Activated naive CD4-positive, alpha-beta T cell treated with anti-CD3 and anti-CD28 coated beads, Interleukin-2, amount 10 ng/mL, durations not matched to agents 7 days and 5 days (primary cell): ENCODE data around the gene UQCC3.

Source experiments
- CTCF ChIA-PET: fragments of 350-600 bp; sonication (Branson Sonifier 250); formaldehyde crosslinking; loops from one replicate; lab custom pipeline; 2021; ENCODE audit warnings: antibody characterized with exemption; lab: Charles Lee
- DNase-seq: peaks from one replicate; pipeline ENCODE4 v3.0.0-alpha.2; 2020
- H3K27ac Mint-ChIP-seq: one replicate; pipeline ENCODE4 v1.8.0; 2021; ENCODE audit warnings: mild to moderate bottlenecking, moderate library complexity, mixed read lengths
- H3K27me3 Mint-ChIP-seq: one replicate; pipeline ENCODE4 v1.8.0; 2021; ENCODE audit warnings: mild to moderate bottlenecking, mixed read lengths
- H3K36me3 Mint-ChIP-seq: one replicate; pipeline ENCODE4 v1.8.0; 2021; ENCODE audit warnings: mixed read lengths
- H3K4me1 Mint-ChIP-seq: one replicate; pipeline ENCODE4 v1.8.0; 2021; ENCODE audit warnings: mixed read lengths
- H3K4me3 Mint-ChIP-seq: one replicate; pipeline ENCODE4 v1.8.0; 2021; ENCODE audit warnings: mild to moderate bottlenecking, moderate library complexity, mixed read lengths
- H3K9me3 Mint-ChIP-seq: one replicate; pipeline ENCODE4 v1.8.0; 2021; ENCODE audit warnings: mixed read lengths

The UQCC3 gene

DNA sequence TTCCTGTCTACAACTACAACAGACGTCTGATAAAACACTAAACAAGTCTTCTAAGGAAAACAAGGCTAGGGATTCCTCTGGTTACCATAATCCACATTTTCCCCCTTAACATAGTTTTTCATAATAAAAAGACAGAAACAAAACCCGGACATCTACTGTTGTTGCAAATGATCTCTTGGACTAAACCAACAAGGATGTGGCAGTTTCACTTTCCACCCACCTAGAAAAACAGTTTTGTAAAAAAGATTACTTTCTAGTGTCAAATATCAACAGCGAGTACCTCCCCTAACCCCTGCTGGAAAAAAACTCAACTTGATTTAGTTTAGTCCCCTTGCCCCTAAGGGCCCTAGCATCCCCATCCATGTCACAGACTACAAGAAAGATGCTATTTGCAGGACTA lies 41.4 kb downstream of the UQCC3 start:
- Mint-ChIP-seq H3K4me1 (peaks cover 85% of the 10 kb centered on the region), H3K27ac (peak overlapping the region; percentile 98), H3K4me3 (peak overlapping the region; percentile 56), H3K36me3 (peaks cover 73% of the 10 kb centered on the region), H3K27me3 (no peaks in the 10 kb centered on the region), H3K9me3 (no peaks in the 10 kb centered on the region)
- DNase-seq = no peak
- CTCF ChIA-PET = interaction anchor here (0.7 kb wide), 2 partner anchors 18 to 33 kb away, joined by 3 read pairs; no protein-coding TSS in a partner anchor

DNA sequence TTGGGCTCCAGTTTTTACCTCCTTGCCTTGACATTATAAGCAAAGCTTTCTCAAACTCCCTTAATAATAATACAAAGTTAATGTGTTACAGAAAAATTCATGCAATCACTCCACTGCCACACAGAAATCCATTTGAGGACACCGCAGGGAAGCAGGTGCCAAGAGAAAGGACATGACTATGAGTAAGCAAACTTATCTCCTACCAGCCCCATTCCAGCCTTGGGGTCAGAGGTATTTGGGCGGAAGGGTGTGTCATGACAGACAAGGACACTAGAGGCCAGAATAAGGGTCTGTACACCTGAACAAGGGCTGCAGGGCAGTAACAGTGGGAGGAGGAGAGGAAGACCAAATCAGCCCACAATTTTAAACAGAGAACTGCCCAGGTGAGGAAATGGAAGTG lies 41.9 kb downstream of the UQCC3 start:
- H3K4me1 Mint-ChIP-seq = peaks cover 84% of the 10 kb centered on the region
- H3K27me3 Mint-ChIP-seq = no peaks in the 10 kb centered on the region
- peak overlapping the region; percentile 35 for H3K4me3 Mint-ChIP-seq
- no peaks in the 10 kb centered on the region for H3K9me3 Mint-ChIP-seq
- H3K36me3 Mint-ChIP-seq = peaks cover 77% of the 10 kb centered on the region
- CTCF ChIA-PET = interaction anchor here (0.7 to 1.1 kb wide), 2 partner anchors 13 to 19 kb away, joined by 3 read pairs; no protein-coding TSS in a partner anchor
- DNase-seq = no peak
- peak overlapping the region; percentile 98 for H3K27ac Mint-ChIP-seq

DNA sequence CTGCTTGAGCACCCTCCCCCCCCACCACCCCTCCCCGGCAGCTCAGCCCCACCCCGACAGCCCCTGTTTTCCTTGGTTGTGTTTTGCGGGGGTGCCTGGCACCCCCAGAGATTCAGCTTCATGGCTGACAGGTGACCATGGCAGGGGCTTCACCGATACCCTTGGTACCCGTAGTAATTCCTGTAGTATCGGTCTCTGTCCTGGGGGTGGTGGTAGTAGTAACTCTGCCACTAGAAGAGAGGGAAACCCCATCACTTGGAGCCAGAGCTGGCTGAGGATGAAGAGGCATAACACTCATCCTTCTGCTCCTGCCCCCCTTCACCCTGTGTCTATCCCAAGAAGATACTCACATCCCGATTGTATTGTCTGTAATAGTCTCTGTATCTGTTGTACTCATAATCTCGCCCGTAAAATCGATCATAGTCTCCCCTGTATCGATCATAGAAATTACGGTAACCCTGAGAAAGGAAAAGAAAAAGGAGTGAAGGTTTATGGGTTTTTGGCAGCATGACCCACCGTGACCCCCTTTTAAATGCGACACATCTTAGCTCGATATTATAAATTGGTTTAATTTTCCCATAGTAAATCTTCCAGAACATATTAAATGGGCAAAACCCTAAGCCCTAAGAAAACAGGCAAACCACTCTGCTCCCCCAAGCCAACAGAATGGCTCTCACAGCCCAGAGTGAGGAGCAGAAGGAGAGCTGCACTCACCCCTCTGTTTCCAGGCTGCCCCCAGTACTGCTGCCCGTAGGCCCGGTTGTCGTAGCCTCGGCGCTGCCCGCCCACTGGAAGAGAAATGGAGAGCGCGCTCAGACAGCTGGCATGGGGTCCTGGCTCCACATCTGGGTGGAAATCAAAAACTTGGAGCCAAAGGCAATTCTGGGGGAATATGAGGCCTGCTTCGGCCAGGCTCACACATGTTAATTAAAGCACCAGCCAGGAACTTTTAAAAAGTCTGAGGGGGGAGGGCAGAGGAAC lies 44.0 kb downstream of the UQCC3 start:
- Mint-ChIP-seq H3K4me1 (peaks cover 75% of the 10 kb centered on the region), H3K9me3 (no peaks in the 10 kb centered on the region), H3K4me3 (no peak overlapping the region), H3K27ac (peak overlapping the region; percentile 82), H3K27me3 (no peaks in the 10 kb centered on the region), H3K36me3 (peaks cover 81% of the 10 kb centered on the region)
- no peak for DNase-seq
- CTCF ChIA-PET = interaction anchor here (1.2 to 1.3 kb wide), 2 partner anchors 11 to 71 kb away, joined by 3 to 4 read pairs; no protein-coding TSS in a partner anchor

DNA sequence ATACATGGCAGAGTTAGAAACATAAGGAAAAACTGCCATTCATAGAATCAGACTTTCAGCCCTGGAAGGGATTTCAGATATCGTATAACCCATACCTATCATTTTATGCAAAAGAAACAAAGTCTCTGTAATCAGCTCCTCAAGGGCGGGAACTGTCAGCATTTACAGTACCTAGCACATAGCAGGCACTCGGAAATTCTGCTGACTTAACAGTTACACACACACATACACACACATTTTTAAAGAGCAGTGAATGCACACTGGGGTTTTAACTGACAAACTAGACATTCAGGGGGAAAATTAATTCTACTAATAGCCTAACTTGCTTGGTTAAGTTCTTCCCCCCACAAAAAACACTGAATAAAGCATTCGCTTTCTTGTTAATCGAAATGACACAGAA lies 44.7 kb downstream of the UQCC3 start:
- Mint-ChIP-seq H3K36me3 (peaks cover 82% of the 10 kb centered on the region), H3K4me3 (no peak overlapping the region), H3K27ac (no peak overlapping the region), H3K9me3 (no peaks in the 10 kb centered on the region), H3K27me3 (no peaks in the 10 kb centered on the region), H3K4me1 (peaks cover 74% of the 10 kb centered on the region)
- no peak for DNase-seq
- CTCF ChIA-PET = interaction anchor here (1.3 kb wide), 1 partner anchor 10 kb away, joined by 4 read pairs; no protein-coding TSS in a partner anchor

- Mint-ChIP-seq H3K4me1 (peaks cover 76% of the 10 kb centered on the region), H3K36me3 (peaks cover 84% of the 10 kb centered on the region), H3K27ac (no peak overlapping the region), H3K4me3 (no peak overlapping the region), H3K9me3 (no peaks in the 10 kb centered on the region), H3K27me3 (no peaks in the 10 kb centered on the region)
- no peak for DNase-seq
- CTCF ChIA-PET = interaction anchor here (1.3 kb wide), 1 partner anchor 9 kb away, joined by 4 read pairs; no protein-coding TSS in a partner anchor
Observed at GRCh38 chr11:62716816-62717215, 45.3 kb downstream of the UQCC3 start.

DNA sequence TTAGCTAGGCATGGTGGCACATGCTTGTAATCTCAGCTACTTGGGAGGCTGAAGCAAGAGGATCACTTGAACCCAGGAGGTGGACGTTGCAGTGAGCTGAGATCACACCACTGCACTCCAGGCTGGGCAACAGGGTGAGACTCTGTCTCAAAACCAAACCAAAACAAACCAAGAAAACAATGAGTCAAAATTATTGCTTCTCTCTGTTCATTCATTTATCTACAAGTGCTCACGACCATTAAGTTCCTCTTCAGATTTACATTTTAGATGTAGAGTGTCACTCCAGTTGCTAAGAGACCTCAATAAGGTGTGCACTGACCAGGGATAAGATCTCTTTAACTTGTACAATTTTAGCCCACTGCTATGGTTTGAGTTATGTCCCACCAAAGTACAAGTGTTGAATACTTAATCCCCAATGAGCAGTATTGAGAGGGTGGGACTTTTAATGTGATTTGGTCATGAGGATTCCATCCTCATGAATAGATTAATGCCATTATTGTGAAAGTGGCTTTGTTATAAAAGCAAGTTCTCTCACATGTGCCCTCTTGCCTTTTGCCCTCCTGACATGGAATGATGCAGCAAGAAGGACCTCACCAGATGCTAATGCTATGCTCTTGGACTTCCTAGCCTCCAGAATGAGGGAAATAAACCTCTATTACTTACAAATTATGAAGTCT lies 48.0 kb downstream of the UQCC3 start:
- CTCF ChIA-PET = no interaction called here
- Mint-ChIP-seq H3K9me3 (no peaks in the 10 kb centered on the region), H3K27ac (peak overlapping the region; percentile 34), H3K4me3 (no peak overlapping the region), H3K36me3 (peaks cover 89% of the 10 kb centered on the region), H3K4me1 (peaks cover 75% of the 10 kb centered on the region), H3K27me3 (no peaks in the 10 kb centered on the region)
- DNase-seq = no peak

GRCh38 chr11:62721994-62722393 lies 50.5 kb downstream of the UQCC3 start:
- Mint-ChIP-seq H3K9me3 (no peaks in the 10 kb centered on the region), H3K27ac (peak overlapping the region; percentile 70), H3K4me3 (no peak overlapping the region), H3K4me1 (peaks cover 65% of the 10 kb centered on the region), H3K36me3 (peaks cover 86% of the 10 kb centered on the region), H3K27me3 (no peaks in the 10 kb centered on the region)
- no peak for DNase-seq
- CTCF ChIA-PET = interaction anchor here (0.8 kb wide), 1 partner anchor 45 kb away, joined by 5 read pairs; no protein-coding TSS in a partner anchor
